22Rv1 (cell line): ENCODE results near the gene AGL.
"Not testable (repeated sequence)": the region's sequence is repeated elsewhere in the genome, so short reads cannot be mapped to it uniquely, and the experiment has no call there.

ENCODE experiments used
- H3K27ac ChIP-seq: fragments of 450-650 bp; 2 replicates; pipeline ENCODE4 v1.5.1; 2017
- CTCF ChIP-seq: fragments of 450-650 bp; IDR thresholded peaks from 2 replicates; pipeline ENCODE4 v1.5.1; 2017; ENCODE audit warnings: mild to moderate bottlenecking
- ZFX ChIP-seq: fragments of 450-650 bp; IDR thresholded peaks from 2 replicates; pipeline ENCODE4 v1.6.1; 2017; ENCODE audit warnings: antibody characterized with exemption, borderline replicate concordance

AGL gene

GRCh38 chr1:99964806-99965205 is 114.6 kb downstream of the AGL start:
- H3K27ac ChIP-seq: no peak overlapping the region
- TF ChIP-seq ZFX (no peak), CTCF (no peak)

- TF ChIP-seq ZFX (no peak), CTCF (no peak)
- peak overlapping the region; percentile 34 for H3K27ac ChIP-seq
These were observed 115.7 kb downstream of the AGL start for GRCh38 chr1:99965646-99966375.

GRCh38 chr1:99968214-99968613 is 118.1 kb downstream of the AGL start:
- TF ChIP-seq ZFX (no peak), CTCF (no peak)

GRCh38 chr1:99969260-99969728 is 119.1 kb downstream of the AGL start:
- peak overlapping the region; percentile 70 for H3K27ac ChIP-seq
- no peak for TF ChIP-seq ZFX
- TF ChIP-seq CTCF: no peak

More at GRCh38 chr1:99968214-99968613, 118.1 kb downstream of the AGL start:
- no peak overlapping the region for H3K27ac ChIP-seq

- H3K27ac ChIP-seq: peak within 1 kb of the TSS; percentile 70
- no peak for TF ChIP-seq ZFX
- no peak for TF ChIP-seq CTCF
These were observed 119.8 kb downstream of the AGL start, which contains the start of gene SLC35A3 for GRCh38 chr1:99969729-99970621. Gene SLC35A3 (plus strand): TSS chr1:99969996. CDS start chr1:99993555, 23,559 bp downstream.

GRCh38 chr1:99970713-99971255 is 120.6 kb downstream of the AGL start:
- TF ChIP-seq CTCF (no peak), ZFX (no peak)
- peak overlapping the region; percentile 70 for H3K27ac ChIP-seq

GRCh38 chr1:99972066-99972465 is 121.9 kb downstream of the AGL start:
- not testable (repeated sequence) for H3K27ac ChIP-seq
